Measurements from ENCODE around the gene RNF220.

- peak; percentile 43; the same call in 1 of the 2 replicates for TF ChIP-seq EZH2phosphoT487 (IDR thresholded peaks at IDR 0.05; ENCODE audit: insufficient read depth, low read depth)
- no peak for TF ChIP-seq EZH2 (IDR thresholded peaks at IDR 0.05; ENCODE audit: insufficient read depth, poor library complexity, severe bottlenecking)
These were observed at the start of gene RNF220 for GRCh38 chr1:44405031-44405797.
